IMR-90 (cell line): ENCODE data around the gene PDE6H. TPM values are rescaled to one million over a fixed set of nuclear protein-coding genes. Genes with fewer than 3 reads are reported as not detected.

Experiments
- ATAC-seq: fragments of 200-7000 bp; cut with Tn5 transposase; 2 replicates; pipeline ENCODE4 v1.9.1; 2020; ENCODE audit warnings: low read depth, mild to moderate bottlenecking, moderate library complexity
- BruUV-seq: library from RNA; stranded (reverse); fragments of 400-500 nt; replicated peaks from 2 replicates; lab custom pipeline; 2021; lab: Mats Ljungman, UMichigan
- CTCF ChIA-PET: fragments of 300-600 bp; formaldehyde crosslinking; extraction: SDS; loops from one replicate; lab custom pipeline; 2021; ENCODE audit warnings: antibody characterized with exemption; lab: Yijun Ruan, JAX
- POLR2A ChIA-PET: fragments of 300-600 bp; sonication (Branson Sonifier 250); formaldehyde crosslinking; loops from one replicate; lab custom pipeline; 2022; ENCODE audit warnings: antibody characterized with exemption; ENCODE audit not compliant: unreplicated experiment; lab: Charles Lee
- DNase-seq: peaks from one replicate; pipeline ENCODE4 v3.0.0; 2013
- H2AFZ ChIP-seq: replicated peaks from 2 replicates; pipeline ENCODE3; 2013; ENCODE audit warnings: low read length, mild to moderate bottlenecking; ENCODE audit not compliant: poor library complexity
- H2AK5ac ChIP-seq: 2 replicates; pipeline ENCODE4 v1.6.1; 2013; ENCODE audit warnings: low read depth, low read length, inconsistent platforms
- H2AK9ac ChIP-seq: replicated peaks from 2 replicates; pipeline ENCODE3; 2013; ENCODE audit warnings: mild to moderate bottlenecking, low read depth, low read length, moderate library complexity; ENCODE audit not compliant: poor library complexity
- H2BK120ac ChIP-seq: 2 replicates; pipeline ENCODE4 v1.6.1; 2013; ENCODE audit warnings: low read depth, low read length, inconsistent platforms
- H2BK15ac ChIP-seq: 3 replicates; pipeline ENCODE4 v1.6.1; 2013; ENCODE audit warnings: low read depth, low read length, inconsistent platforms
- H2BK20ac ChIP-seq: 2 replicates; pipeline ENCODE4 v1.6.1; 2013; ENCODE audit warnings: low read depth, mild to moderate bottlenecking, inconsistent platforms, low read length, moderate library complexity
- H2BK5ac ChIP-seq: 2 replicates; pipeline ENCODE4 v1.6.1; 2013; ENCODE audit warnings: mild to moderate bottlenecking, low read depth, low read length, inconsistent platforms; ENCODE audit not compliant: poor library complexity, severe bottlenecking
- H3K14ac ChIP-seq: replicated peaks from 2 replicates; pipeline ENCODE4 v1.6.1; 2013; ENCODE audit warnings: low read depth, low read length, inconsistent platforms
- H3K18ac ChIP-seq: 2 replicates; pipeline ENCODE4 v1.6.1; 2013; ENCODE audit warnings: low read depth, low read length, control low read depth
- H3K23ac ChIP-seq: 2 replicates; pipeline ENCODE4 v1.6.1; 2013; ENCODE audit warnings: low read depth, low read length, inconsistent platforms
- H3K27ac ChIP-seq: 2 replicates; pipeline ENCODE4 v1.5.1; 2013; ENCODE audit warnings: mild to moderate bottlenecking, control low read depth, low read length; ENCODE audit not compliant: insufficient read depth
- H3K27me3 ChIP-seq: 2 replicates; pipeline ENCODE4 v1.6.1; 2013; ENCODE audit warnings: low read length; ENCODE audit not compliant: control insufficient read depth, insufficient read depth
- H3K36me3 ChIP-seq: 2 replicates; pipeline ENCODE4 v1.6.1; 2013; ENCODE audit warnings: low read length, mixed read lengths; ENCODE audit not compliant: control insufficient read depth, insufficient read depth
- H3K4ac ChIP-seq: 2 replicates; pipeline ENCODE4 v1.6.1; 2013; ENCODE audit warnings: low read depth, low read length, inconsistent platforms
- H3K4me1 ChIP-seq: 2 replicates; pipeline ENCODE4 v1.6.1; 2013; ENCODE audit warnings: low read length, mixed read lengths; ENCODE audit not compliant: control insufficient read depth, insufficient read depth
- H3K4me2 ChIP-seq: 2 replicates; pipeline ENCODE4 v1.6.1; 2013; ENCODE audit warnings: low read depth, mild to moderate bottlenecking, control low read depth, low read length, moderate library complexity
- H3K4me3 ChIP-seq: 2 replicates; pipeline ENCODE4 v1.5.1; 2013; ENCODE audit warnings: low read depth, mild to moderate bottlenecking, control low read depth, low read length, moderate library complexity; ENCODE audit not compliant: insufficient read depth
- H3K56ac ChIP-seq: 2 replicates; pipeline ENCODE4 v1.6.1; 2013; ENCODE audit warnings: low read length, inconsistent platforms; ENCODE audit not compliant: insufficient read depth; ENCODE audit errors: extremely low read depth
- H3K79me1 ChIP-seq, 2 experiments: 2 replicates each; pipeline ENCODE4 v1.6.1; 2013; ENCODE audit warnings: low read length in 2 of 2, inconsistent platforms in 1 of 2, low read depth in 1 of 2
- H3K9ac ChIP-seq: 2 replicates; pipeline ENCODE4 v1.6.1; 2013; ENCODE audit warnings: low read depth, low read length, control low read depth
- H3K9me1 ChIP-seq: 2 replicates; pipeline ENCODE4 v1.6.1; 2013; ENCODE audit warnings: low read length, inconsistent platforms; ENCODE audit not compliant: insufficient read depth
- H3K9me3 ChIP-seq: 2 replicates; pipeline ENCODE4 v1.6.1; 2013; ENCODE audit warnings: low read length; ENCODE audit not compliant: control insufficient read depth, insufficient read depth
- H4K20me1 ChIP-seq: 2 replicates; pipeline ENCODE4 v1.6.1; 2013; ENCODE audit warnings: low read length, inconsistent platforms; ENCODE audit not compliant: insufficient read depth
- H4K5ac ChIP-seq: 2 replicates; pipeline ENCODE4 v1.6.1; 2013; ENCODE audit warnings: mild to moderate bottlenecking, low read depth, low read length, control low read depth
- H4K8ac ChIP-seq, 2 experiments: 2 replicates each; pipeline ENCODE4 v1.6.1; 2013; ENCODE audit warnings: low read depth in 2 of 2, low read length in 2 of 2, control low read depth in 1 of 2, inconsistent platforms in 1 of 2
- H4K91ac ChIP-seq: 2 replicates; pipeline ENCODE4 v1.6.1; 2013; ENCODE audit warnings: low read depth, low read length, inconsistent platforms; ENCODE audit not compliant: insufficient read depth
- BHLHE40 ChIP-seq: fragments of 150-350 bp; IDR thresholded peaks from 2 replicates; pipeline ENCODE4 v1.6.1; 2016; ENCODE audit warnings: mild to moderate bottlenecking, low read depth, low read length
- CEBPB ChIP-seq: IDR thresholded peaks from 2 replicates; pipeline ENCODE4 v1.6.1; 2012; ENCODE audit warnings: low read depth, low read length, improper control_type of control experiment
- CHD1 ChIP-seq: IDR thresholded peaks from 2 replicates; pipeline ENCODE4 v1.6.1; 2012; ENCODE audit warnings: low read depth, low read length, improper control_type of control experiment
- CTCF ChIP-seq: conservative IDR thresholded peaks from 2 replicates; pipeline ENCODE4 v1.5.1; 2012; ENCODE audit warnings: mild to moderate bottlenecking, low read depth, low read length, improper control_type of control experiment
- FOS ChIP-seq: fragments of 150-350 bp; IDR thresholded peaks from 2 replicates; pipeline ENCODE4 v1.6.1; 2016; ENCODE audit warnings: low read depth, low read length
- MAFK ChIP-seq: IDR thresholded peaks from 2 replicates; pipeline ENCODE4 v1.6.1; 2012; ENCODE audit warnings: low read depth, low read length, improper control_type of control experiment
- MAZ ChIP-seq: IDR thresholded peaks from 2 replicates; pipeline ENCODE4 v1.6.1; 2012; ENCODE audit warnings: low read depth, mild to moderate bottlenecking, low read length, improper control_type of control experiment, moderate library complexity, borderline replicate concordance
- MXI1 ChIP-seq: IDR thresholded peaks from 2 replicates; pipeline ENCODE4 v1.6.1; 2012; ENCODE audit warnings: low read depth, mild to moderate bottlenecking, low read length, moderate library complexity, borderline replicate concordance
- NFE2L2 ChIP-seq: fragments of 150-350 bp; IDR thresholded peaks from 2 replicates; pipeline ENCODE4 v1.6.1; 2016; ENCODE audit warnings: low read depth, mild to moderate bottlenecking, low read length
- POLR2A ChIP-seq: IDR thresholded peaks from 2 replicates; pipeline ENCODE4 v1.6.1; 2012; ENCODE audit warnings: mild to moderate bottlenecking, low read depth, low read length
- RAD21 ChIP-seq: IDR thresholded peaks from 2 replicates; pipeline ENCODE4 v1.6.1; 2012; ENCODE audit warnings: low read length, improper control_type of control experiment
- RCOR1 ChIP-seq: IDR thresholded peaks from 2 replicates; pipeline ENCODE4 v1.6.1; 2012; ENCODE audit warnings: mild to moderate bottlenecking, low read length, improper control_type of control experiment; ENCODE audit not compliant: insufficient replicate concordance
- RFX5 ChIP-seq: IDR thresholded peaks from 2 replicates; pipeline ENCODE4 v1.8.0; 2012; ENCODE audit warnings: low read depth, mild to moderate bottlenecking, low read length, moderate library complexity
- SMC3 ChIP-seq: fragments of 150-350 bp; IDR thresholded peaks from 2 replicates; pipeline ENCODE4 v1.6.1; 2016; ENCODE audit warnings: low read depth, mild to moderate bottlenecking, antibody characterized with exemption, low read length, moderate library complexity
- WGBS, 2 experiments: methylation state at CpG; one replicate each; pipeline versions ENCODE4 v1.1.5 to v1.1.7; 2013; ENCODE audit warnings: missing lambda C conversion rate in 2 of 2; ENCODE audit not compliant: insufficient read length in 1 of 2; ENCODE audit errors: extremely low coverage in 2 of 2; 5-methylcytosine and 5-hydroxymethylcytosine counted together
- dilution Hi-C: fragments of 300-500 bp; cut with HindIII; formaldehyde crosslinking; loops from one replicate; pipeline ENCODE4 v1.14.3; 2018; ENCODE audit warnings: low sequenced_read_pairs; ENCODE audit not compliant: unreplicated experiment
- in situ Hi-C: fragments of 300-500 bp; cut with MboI; formaldehyde crosslinking; loops from 3 replicates; pipeline ENCODE4 v1.14.3; 2019; ENCODE audit warnings: low sequenced_read_pairs, inconsistent platforms, mixed read lengths
- intact Hi-C: fragments of 100-400 bp; cut with micrococcal nuclease; formaldehyde crosslinking; loops from 2 replicates; pipeline ENCODE4 v1.10.0; 2022
- polyA plus RNA-seq, 3 experiments: library from polyadenylated mRNA; depleted of rRNA; stranded (reverse); fragments of >200 nt; gene quantifications; 2 replicates each; pipeline ENCODE4 v1.2.3, GENCODE V29; 2012; ENCODE audit warnings: low replicate concordance in 1 of 3
- total RNA-seq: library from RNA; depleted of rRNA; stranded (reverse); fragments of >200 nt; gene quantifications from 2 replicates; pipeline ENCODE4 v1.2.3, GENCODE V29; 2012
- TF ChIP-seq, protein P1 (sequence below): fragments of 150-350 bp; IDR thresholded peaks from 2 replicates; pipeline ENCODE4 v1.6.1; 2017; ENCODE audit warnings: mild to moderate bottlenecking, antibody characterized with exemption, low read length, low read depth
- TF ChIP-seq, protein P2 (sequence below): fragments of 150-350 bp; IDR thresholded peaks from 2 replicates; pipeline ENCODE4 v1.6.1; 2016; ENCODE audit warnings: low read depth, mild to moderate bottlenecking, low read length, moderate library complexity, borderline replicate concordance

PDE6H gene
- total and polyA plus RNA-seq, 2 of the 4 experiments (the other 2 are of a cell fraction), result not detected

DNA sequence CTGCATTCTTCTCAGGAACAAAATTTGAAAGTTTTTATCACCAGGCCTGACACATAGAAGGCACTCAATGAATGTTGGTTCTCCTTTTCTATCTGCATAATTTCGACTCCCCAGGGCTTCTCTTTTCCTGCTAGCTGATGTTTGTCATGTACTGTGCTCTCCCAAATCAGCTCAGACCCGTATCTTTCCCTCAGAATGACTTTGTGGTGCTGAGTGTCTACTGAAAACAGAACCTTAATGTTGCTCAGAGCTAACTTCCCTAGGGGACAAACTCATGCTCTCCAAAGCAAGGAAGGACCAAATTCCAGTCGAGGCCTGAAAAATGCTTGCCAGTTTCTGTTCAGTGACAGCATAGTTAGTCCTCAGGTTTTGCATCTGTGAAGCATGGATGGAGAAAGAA is 13.4 kb upstream of the PDE6H start:
- Histone ChIP-seq H3K14ac (no peak overlapping the region; the same call in 1 of the 2 replicates), H3K56ac (no peak overlapping the region), H2AFZ (no peak overlapping the region), H4K20me1 (no peaks in the 10 kb centered on the region), H3K27ac (no peak overlapping the region), H4K91ac (no peak overlapping the region), H3K79me1 (no peaks in the 10 kb centered on the region), H3K9me1 (peaks cover 3% of the 10 kb centered on the region; the same call in 1 of the 2 replicates), H3K4ac (no peak overlapping the region), H3K27me3 (no peaks in the 10 kb centered on the region), H4K5ac (no peak overlapping the region), H3K36me3 (no peaks in the 10 kb centered on the region), H2BK20ac (no peak overlapping the region), H2AK5ac (no peak overlapping the region; the same call in 1 of the 2 replicates), H3K4me2 (no peak overlapping the region), H3K4me1 (peaks cover 3% of the 10 kb centered on the region; the same call in 1 of the 2 replicates), H3K4me3 (no peak overlapping the region), H2BK120ac (no peak overlapping the region), H3K9me3 (no peaks in the 10 kb centered on the region), H3K18ac (no peak overlapping the region), H3K9ac (no peak overlapping the region), H4K8ac (no peak overlapping the region), H2AK9ac (no peak overlapping the region), H2BK5ac (no peak overlapping the region), H2BK15ac (no peak overlapping the region), H3K23ac (no peak overlapping the region)
- ChIA-PET CTCF (no interaction called here), POLR2A (no interaction called here)
- ATAC-seq (no peak), DNase-seq (no peak)
- TF ChIP-seq RFX5 (no peak), CEBPB (no peak), MAZ (no peak), MXI1 (no peak), CHD1 (no peak), CTCF (no peak), POLR2A (no peak), RCOR1 (no peak), MAFK (no peak), FOS (no peak), BHLHE40 (no peak), SMC3 (no peak), RAD21 (no peak), NFE2L2 (no peak)
- TF ChIP-seq, protein P1, sequence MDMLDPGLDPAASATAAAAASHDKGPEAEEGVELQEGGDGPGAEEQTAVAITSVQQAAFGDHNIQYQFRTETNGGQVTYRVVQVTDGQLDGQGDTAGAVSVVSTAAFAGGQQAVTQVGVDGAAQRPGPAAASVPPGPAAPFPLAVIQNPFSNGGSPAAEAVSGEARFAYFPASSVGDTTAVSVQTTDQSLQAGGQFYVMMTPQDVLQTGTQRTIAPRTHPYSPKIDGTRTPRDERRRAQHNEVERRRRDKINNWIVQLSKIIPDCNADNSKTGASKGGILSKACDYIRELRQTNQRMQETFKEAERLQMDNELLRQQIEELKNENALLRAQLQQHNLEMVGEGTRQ, result no peak
- TF ChIP-seq, protein P2, sequence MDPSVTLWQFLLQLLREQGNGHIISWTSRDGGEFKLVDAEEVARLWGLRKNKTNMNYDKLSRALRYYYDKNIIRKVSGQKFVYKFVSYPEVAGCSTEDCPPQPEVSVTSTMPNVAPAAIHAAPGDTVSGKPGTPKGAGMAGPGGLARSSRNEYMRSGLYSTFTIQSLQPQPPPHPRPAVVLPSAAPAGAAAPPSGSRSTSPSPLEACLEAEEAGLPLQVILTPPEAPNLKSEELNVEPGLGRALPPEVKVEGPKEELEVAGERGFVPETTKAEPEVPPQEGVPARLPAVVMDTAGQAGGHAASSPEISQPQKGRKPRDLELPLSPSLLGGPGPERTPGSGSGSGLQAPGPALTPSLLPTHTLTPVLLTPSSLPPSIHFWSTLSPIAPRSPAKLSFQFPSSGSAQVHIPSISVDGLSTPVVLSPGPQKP, result no peak
- WGBS, 2 experiments, result no CpG with 5 or more reads among the region's 3 CpGs
- dilution Hi-C loops, result no loop called here
- in situ Hi-C loops, result no loop called here
- intact Hi-C loops, result no loop called here
- BruUV-seq, result no TSS peak
